Effector memory CD8-positive, alpha-beta T cell (primary cell): ENCODE data around the gene CXCL16.

Experiments used
- ATAC-seq: fragments of 150-1000 bp; cut with Tn5 transposase; replicated peaks from 2 replicates; pipeline ENCODE4 v1.10.0; 2021; ENCODE audit warnings: mild to moderate bottlenecking, moderate library complexity
- DNase-seq, 3 experiments: peaks; one replicate each; pipeline ENCODE4 v3.0.0; 2021
- H3K27ac Mint-ChIP-seq, 2 donors: one replicate each; pipeline ENCODE4 v1.8.0; 2022; ENCODE audit warnings: mild to moderate bottlenecking in 2 of 2, mixed read lengths in 2 of 2, moderate library complexity in 2 of 2
- H3K27me3 Mint-ChIP-seq, 2 donors: one replicate each; pipeline ENCODE4 v1.8.0; 2022; ENCODE audit warnings: mixed read lengths in 2 of 2
- H3K36me3 Mint-ChIP-seq: one replicate; pipeline ENCODE4 v1.8.0; 2022; ENCODE audit warnings: mild to moderate bottlenecking, moderate library complexity, mixed read lengths; ENCODE audit not compliant: insufficient read depth
- H3K4me1 Mint-ChIP-seq, 2 donors: one replicate each; pipeline ENCODE4 v1.8.0; 2022; ENCODE audit warnings: low read depth in 2 of 2, mixed read lengths in 2 of 2
- H3K4me3 Mint-ChIP-seq, 2 donors: one replicate each; pipeline ENCODE4 v1.8.0; 2022; ENCODE audit warnings: mild to moderate bottlenecking in 2 of 2, mixed read lengths in 2 of 2, moderate library complexity in 2 of 2
- H3K9me3 Mint-ChIP-seq, 2 donors: one replicate each; pipeline ENCODE4 v1.8.0; 2022; ENCODE audit warnings: mixed read lengths in 2 of 2

CXCL16 gene

GRCh38 chr17:4771519-4772234 is 31.9 kb upstream of the CXCL16 start, which contains the start of gene TM4SF5:
TM4SF5 (plus strand) TSS chr17:4771886; CDS start chr17:4771923, 37 bp downstream.
- H3K27me3 Mint-ChIP-seq = peaks cover 17 to 40% of the 10 kb centered on the region in 2 donors
- H3K9me3 Mint-ChIP-seq = no peaks in the 10 kb centered on the region
- H3K36me3 Mint-ChIP-seq = peaks cover 6% of the 10 kb centered on the region
- ATAC-seq = peak; percentile 36
- peak within 1 kb of the TSS in 1 of 2 donors; percentile 2 for H3K4me3 Mint-ChIP-seq
- no peak within 1 kb of the TSS for H3K27ac Mint-ChIP-seq
- H3K4me1 Mint-ChIP-seq = peaks cover 5 to 6% of the 10 kb centered on the region in 2 donors
- DNase-seq = no peak

GRCh38 chr17:4769628-4770027 is 29.9 kb upstream of the CXCL16 start:
- H3K36me3 Mint-ChIP-seq = peaks cover 6% of the 10 kb centered on the region
- H3K27ac Mint-ChIP-seq = no peak overlapping the region
- H3K9me3 Mint-ChIP-seq = no peaks in the 10 kb centered on the region

GRCh38 chr17:4768298-4768697 is 28.6 kb upstream of the CXCL16 start:
- Mint-ChIP-seq H3K9me3 (no peaks in the 10 kb centered on the region), H3K4me3 (no peak overlapping the region), H3K27me3 (peaks cover 10 to 30% of the 10 kb centered on the region in 2 donors), H3K4me1 (peaks cover 5 to 6% of the 10 kb centered on the region in 2 donors), H3K27ac (no peak overlapping the region), H3K36me3 (peaks cover 6% of the 10 kb centered on the region)
- DNase-seq = no peak
- ATAC-seq = no peak

More at GRCh38 chr17:4769628-4770027, 29.9 kb upstream of the CXCL16 start:
- no peak for DNase-seq
- Mint-ChIP-seq H3K4me1 (peaks cover 5 to 6% of the 10 kb centered on the region in 2 donors), H3K27me3 (peaks cover 17 to 40% of the 10 kb centered on the region in 2 donors), H3K4me3 (no peak overlapping the region)
- no peak for ATAC-seq

- Mint-ChIP-seq H3K4me1 (peaks cover 1 to 3% of the 10 kb centered on the region in 2 donors), H3K9me3 (no peaks in the 10 kb centered on the region), H3K27me3 (peaks cover 8 to 20% of the 10 kb centered on the region in 2 donors), H3K36me3 (peaks cover 6% of the 10 kb centered on the region), H3K4me3 (no peak overlapping the region), H3K27ac (no peak overlapping the region)
- ATAC-seq (no peak), DNase-seq (no peak)
These were observed 27.0 kb upstream of the CXCL16 start for GRCh38 chr17:4766723-4767122.

- peaks cover 6% of the 10 kb centered on the region for H3K36me3 Mint-ChIP-seq
- DNase-seq (no peak), ATAC-seq (no peak)
- H3K4me3 Mint-ChIP-seq = no peak overlapping the region
- peak overlapping the region in 1 of 2 donors; percentile 8 for H3K27ac Mint-ChIP-seq
- H3K9me3 Mint-ChIP-seq = no peaks in the 10 kb centered on the region
- H3K27me3 Mint-ChIP-seq = peaks cover 8 to 15% of the 10 kb centered on the region in 2 donors
- no peaks in the 10 kb centered on the region for H3K4me1 Mint-ChIP-seq
These were observed 26.5 kb upstream of the CXCL16 start for GRCh38 chr17:4766201-4766600.

- no peak overlapping the region for H3K4me3 Mint-ChIP-seq
- no peaks in the 10 kb centered on the region for H3K9me3 Mint-ChIP-seq
- H3K36me3 Mint-ChIP-seq = peaks cover 6% of the 10 kb centered on the region
- DNase-seq = no peak
- ATAC-seq = no peak
- H3K27me3 Mint-ChIP-seq = peaks cover 8 to 31% of the 10 kb centered on the region in 2 donors
- no peak overlapping the region for H3K27ac Mint-ChIP-seq
- H3K4me1 Mint-ChIP-seq = no peaks in the 10 kb centered on the region
These were observed 24.9 kb upstream of the CXCL16 start for GRCh38 chr17:4764595-4764994.

- Mint-ChIP-seq H3K27me3 (peaks cover 7 to 39% of the 10 kb centered on the region in 2 donors), H3K9me3 (no peaks in the 10 kb centered on the region), H3K27ac (no peak overlapping the region), H3K4me3 (no peak overlapping the region), H3K4me1 (no peaks in the 10 kb centered on the region), H3K36me3 (no peaks in the 10 kb centered on the region)
- ATAC-seq = peak; percentile 19
- DNase-seq = no peak
These were observed 20.1 kb upstream of the CXCL16 start for GRCh38 chr17:4759776-4760236.

- no peak overlapping the region for H3K27ac Mint-ChIP-seq
- H3K36me3 Mint-ChIP-seq = no peaks in the 10 kb centered on the region
- no peaks in the 10 kb centered on the region for H3K9me3 Mint-ChIP-seq
- no peak for DNase-seq
- peaks cover 0 to 3% of the 10 kb centered on the region in 2 donors for H3K4me1 Mint-ChIP-seq
- no peak for ATAC-seq
- no peak overlapping the region for H3K4me3 Mint-ChIP-seq
- H3K27me3 Mint-ChIP-seq = peaks cover 40 to 76% of the 10 kb centered on the region in 2 donors
These were observed 13.7 kb upstream of the CXCL16 start for GRCh38 chr17:4753392-4753791.

GRCh38 chr17:4751932-4752331 is 12.2 kb upstream of the CXCL16 start:
- H3K36me3 Mint-ChIP-seq = no peaks in the 10 kb centered on the region
- DNase-seq = no peak
- ATAC-seq = no peak

GRCh38 chr17:4750606-4751005 is 10.9 kb upstream of the CXCL16 start:
- Mint-ChIP-seq H3K27ac (no peak overlapping the region), H3K4me3 (no peak overlapping the region), H3K9me3 (no peaks in the 10 kb centered on the region), H3K27me3 (peaks cover 53 to 70% of the 10 kb centered on the region in 2 donors), H3K36me3 (no peaks in the 10 kb centered on the region), H3K4me1 (peaks cover 8 to 14% of the 10 kb centered on the region in 2 donors)
- DNase-seq (no peak), ATAC-seq (no peak)

More at GRCh38 chr17:4751932-4752331, 12.2 kb upstream of the CXCL16 start:
- H3K27ac Mint-ChIP-seq = no peak overlapping the region
- H3K27me3 Mint-ChIP-seq = peaks cover 47 to 70% of the 10 kb centered on the region in 2 donors
- H3K4me3 Mint-ChIP-seq = no peak overlapping the region
- peaks cover 8 to 10% of the 10 kb centered on the region in 2 donors for H3K4me1 Mint-ChIP-seq
- no peaks in the 10 kb centered on the region for H3K9me3 Mint-ChIP-seq

GRCh38 chr17:4748686-4749085 is 9.0 kb upstream of the CXCL16 start:
- peak overlapping the region in 1 of 2 donors; percentile 30 for H3K4me3 Mint-ChIP-seq
- peaks cover 48 to 64% of the 10 kb centered on the region in 2 donors for H3K27me3 Mint-ChIP-seq
- no peaks in the 10 kb centered on the region for H3K9me3 Mint-ChIP-seq
- no peak overlapping the region for H3K27ac Mint-ChIP-seq
- no peak for DNase-seq
- no peak for ATAC-seq
- H3K4me1 Mint-ChIP-seq = peaks cover 14% of the 10 kb centered on the region in 2 donors
- H3K36me3 Mint-ChIP-seq = no peaks in the 10 kb centered on the region

- ATAC-seq (peak; percentile 84), DNase-seq (no peak)
- Mint-ChIP-seq H3K9me3 (no peaks in the 10 kb centered on the region), H3K27ac (peak overlapping the region in 1 of 2 donors; percentile 6), H3K27me3 (peaks cover 48 to 61% of the 10 kb centered on the region in 2 donors), H3K36me3 (no peaks in the 10 kb centered on the region), H3K4me1 (peaks cover 14% of the 10 kb centered on the region in 2 donors), H3K4me3 (peak overlapping the region; percentile 21 to 39)
These were observed 8.1 kb upstream of the CXCL16 start for GRCh38 chr17:4747847-4748246.

GRCh38 chr17:4744999-4745969 is 5.6 kb upstream of the CXCL16 start:
- H3K4me1 Mint-ChIP-seq = peaks cover 15 to 16% of the 10 kb centered on the region in 2 donors
- H3K9me3 Mint-ChIP-seq = no peaks in the 10 kb centered on the region
- peaks cover 40 to 60% of the 10 kb centered on the region in 2 donors for H3K27me3 Mint-ChIP-seq
- DNase-seq (no peak), ATAC-seq (no peak)
- no peak overlapping the region for H3K4me3 Mint-ChIP-seq
- H3K36me3 Mint-ChIP-seq = no peaks in the 10 kb centered on the region
- no peak overlapping the region for H3K27ac Mint-ChIP-seq
